SW480 (cell line): ENCODE measurements around the gene UNKL.
A peak's percentile ranks its signal among the peaks of the same experiment; 100 is the strongest.

ENCODE experiments used
- DNase-seq: peaks from one replicate; pipeline ENCODE4 v3.0.0-alpha.2; 2016; ENCODE audit warnings: low spot score

Gene UNKL

DNA sequence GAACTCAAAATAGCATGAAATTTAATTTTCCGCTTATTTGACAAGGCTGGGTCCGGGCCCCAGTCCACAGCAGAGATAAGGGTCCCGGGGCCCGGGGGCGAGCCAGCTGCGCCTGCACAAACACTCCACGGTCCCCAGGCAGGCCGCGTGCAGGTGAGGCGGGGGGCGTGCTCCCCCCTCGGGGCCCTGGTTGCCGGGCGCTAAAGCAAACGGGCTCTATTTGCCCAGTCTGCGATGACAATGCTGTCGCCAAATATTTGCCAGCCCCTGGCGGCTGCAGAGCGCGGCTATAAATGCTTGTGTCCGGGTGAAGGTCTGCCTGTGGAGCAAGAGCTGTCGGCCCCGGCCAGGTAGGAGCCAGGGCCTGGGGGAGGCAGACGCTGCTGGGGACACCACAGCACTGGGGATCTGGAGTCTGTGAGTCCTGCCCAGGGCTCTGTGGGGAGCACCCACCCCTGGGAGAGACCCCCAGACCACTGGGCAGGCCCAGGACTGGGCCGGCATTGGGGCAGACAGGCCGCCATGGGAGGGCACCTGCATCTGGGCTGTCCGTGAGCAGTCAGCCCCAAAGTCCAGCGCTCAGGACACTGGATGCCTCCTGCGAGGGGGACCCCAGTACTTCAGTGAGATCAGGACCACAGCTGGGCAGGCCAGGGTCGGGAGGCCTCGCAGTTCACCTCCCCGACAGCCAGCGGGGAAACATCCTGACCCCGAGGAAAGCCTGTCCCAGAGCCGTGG lies 16.4 kb upstream of the UNKL start, which contains the start of gene PERCC1:
Gene PERCC1 (plus strand): TSS at position 320 of the 738 bp plus-strand sequence. CDS start 1,516 bp downstream, outside the sequence.
- DNase-seq = no peak

DNA sequence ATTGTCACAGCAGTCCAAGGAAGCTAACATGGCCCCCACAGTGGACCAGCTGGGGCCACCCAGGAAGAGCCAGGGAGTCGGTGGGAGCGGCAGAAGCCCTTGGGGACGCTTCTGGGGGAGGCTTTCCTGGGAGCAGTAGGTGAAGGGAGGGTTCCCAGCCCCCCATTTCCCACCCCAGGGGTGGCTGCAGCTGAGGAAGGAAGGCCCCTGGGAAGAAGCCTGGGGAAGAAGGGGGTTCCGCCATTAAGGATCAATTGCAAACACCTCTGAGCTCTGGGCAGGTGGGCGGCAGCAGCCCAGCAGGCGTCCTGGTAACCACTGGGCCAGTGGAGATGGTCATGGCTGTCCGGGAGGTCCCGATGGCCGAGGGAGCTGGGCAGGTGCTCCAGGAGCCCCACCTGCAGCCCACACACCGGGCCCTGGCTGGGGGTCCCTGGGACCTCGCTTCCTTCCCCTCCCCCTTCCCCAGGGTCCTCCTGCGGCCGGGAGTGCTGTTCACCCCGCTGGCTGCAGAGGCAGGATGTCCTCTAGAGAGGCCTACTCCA lies 15.8 kb upstream of the UNKL start:
- DNase-seq = no peak

DNA sequence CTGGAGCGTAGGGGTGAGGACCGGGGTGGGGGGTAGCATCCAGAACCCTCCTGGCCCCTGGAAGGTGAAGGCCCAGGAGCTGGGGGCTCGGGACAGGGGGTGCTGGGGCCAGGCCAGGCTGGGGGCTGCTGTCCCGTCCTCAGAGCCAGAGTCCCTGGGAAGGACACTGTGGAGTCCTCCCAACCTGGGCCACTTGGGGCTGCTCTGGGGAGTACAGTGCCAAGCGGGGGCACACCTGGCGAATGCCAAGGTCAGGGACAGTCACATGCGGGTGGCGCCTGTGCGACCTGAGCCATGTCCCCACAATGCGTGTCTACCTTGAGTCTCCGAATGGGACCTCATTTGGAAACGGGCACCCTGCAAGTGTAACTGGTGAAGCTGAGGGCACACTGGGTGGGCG lies 15.1 kb upstream of the UNKL start:
- no peak for DNase-seq

DNA sequence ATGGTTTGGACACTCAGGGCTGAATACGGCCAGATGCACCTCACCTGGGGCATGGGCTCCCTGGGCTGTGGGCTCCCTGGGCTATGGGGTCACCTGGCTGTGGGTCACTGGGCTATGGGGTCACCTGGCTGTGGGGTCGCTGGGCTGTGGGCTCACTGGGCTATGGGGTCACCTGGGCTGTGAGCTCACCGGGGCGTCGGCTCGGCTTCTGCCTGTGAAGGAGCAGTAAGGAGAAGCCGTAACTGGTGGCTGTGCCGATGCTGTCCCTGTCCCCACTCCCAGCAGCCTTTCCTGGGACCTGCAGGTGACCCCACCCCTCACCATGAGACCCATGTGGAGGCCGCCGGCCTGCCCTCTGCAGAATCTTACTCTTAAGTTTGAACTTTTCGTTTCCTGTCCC lies 14.5 kb upstream of the UNKL start:
- DNase-seq = no peak

DNA sequence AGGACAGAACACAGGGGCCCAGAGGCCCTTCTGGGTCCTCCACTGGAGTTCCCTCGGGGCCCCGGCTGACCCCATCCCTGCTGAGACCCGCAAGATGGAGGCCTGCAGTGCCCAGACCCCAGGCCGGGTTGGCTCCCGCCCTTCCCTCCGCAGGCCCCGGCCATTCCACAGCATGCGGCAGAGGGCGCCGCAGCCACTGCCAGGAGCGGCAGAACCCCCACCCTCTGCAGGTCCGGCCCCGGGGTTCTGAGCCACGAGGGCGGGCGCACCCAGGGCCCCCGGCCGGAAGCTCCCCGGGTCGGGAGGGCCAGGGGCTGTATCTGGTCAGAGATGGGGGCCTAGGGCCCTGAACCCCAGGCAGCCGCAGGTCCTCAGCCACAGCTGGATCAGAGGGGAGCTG lies 14.0 kb upstream of the UNKL start:
- DNase-seq = no peak

DNA sequence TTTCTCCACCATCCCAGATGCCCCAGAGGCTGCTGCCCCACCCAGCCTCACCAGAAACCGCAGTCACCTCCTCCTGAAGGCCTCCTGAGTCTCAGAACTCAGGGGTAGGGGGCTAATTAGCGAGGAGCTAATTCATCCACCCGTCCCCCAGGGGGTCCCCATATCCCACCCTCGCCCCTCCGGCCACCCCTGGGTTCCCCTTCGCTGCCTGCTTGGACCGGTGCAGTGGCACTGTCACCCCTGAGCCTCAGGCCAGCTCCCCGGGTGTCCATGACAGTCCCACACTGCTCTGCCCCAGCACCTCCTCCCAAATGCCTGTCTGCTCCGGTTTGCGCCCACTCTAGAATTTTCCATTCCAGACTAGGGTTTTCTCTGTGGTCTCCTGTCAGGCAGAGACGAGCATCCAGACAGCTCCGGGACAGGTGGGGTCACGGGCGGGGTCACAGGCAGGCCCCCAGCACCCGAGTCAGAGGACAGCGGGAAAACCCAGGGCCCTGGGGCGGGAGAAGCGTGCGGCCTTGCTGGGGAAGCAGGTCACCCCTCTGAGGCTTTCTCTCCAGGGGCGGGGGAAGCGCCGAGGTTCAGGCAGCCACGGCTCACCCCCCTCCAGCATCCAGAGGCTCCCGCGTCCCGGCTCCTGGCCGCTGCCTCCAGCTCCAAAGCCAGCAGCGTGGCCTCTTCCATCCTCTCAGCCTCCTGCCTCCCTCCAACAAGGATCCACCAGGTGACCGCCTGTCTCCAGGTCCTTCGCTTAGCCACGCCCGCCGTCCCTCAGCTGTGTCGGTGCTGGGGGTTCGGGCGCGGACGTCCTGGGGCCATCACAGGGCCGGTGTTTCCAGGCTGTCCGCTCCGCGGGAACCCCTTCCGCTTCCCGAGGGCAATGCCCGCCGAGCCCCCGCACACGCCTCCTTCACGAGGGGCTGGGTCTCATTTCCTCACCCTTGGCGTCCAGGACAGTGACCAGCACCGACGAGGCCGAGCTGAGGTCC lies 13.3 kb upstream of the UNKL start:
- DNase-seq = no peak

DNA sequence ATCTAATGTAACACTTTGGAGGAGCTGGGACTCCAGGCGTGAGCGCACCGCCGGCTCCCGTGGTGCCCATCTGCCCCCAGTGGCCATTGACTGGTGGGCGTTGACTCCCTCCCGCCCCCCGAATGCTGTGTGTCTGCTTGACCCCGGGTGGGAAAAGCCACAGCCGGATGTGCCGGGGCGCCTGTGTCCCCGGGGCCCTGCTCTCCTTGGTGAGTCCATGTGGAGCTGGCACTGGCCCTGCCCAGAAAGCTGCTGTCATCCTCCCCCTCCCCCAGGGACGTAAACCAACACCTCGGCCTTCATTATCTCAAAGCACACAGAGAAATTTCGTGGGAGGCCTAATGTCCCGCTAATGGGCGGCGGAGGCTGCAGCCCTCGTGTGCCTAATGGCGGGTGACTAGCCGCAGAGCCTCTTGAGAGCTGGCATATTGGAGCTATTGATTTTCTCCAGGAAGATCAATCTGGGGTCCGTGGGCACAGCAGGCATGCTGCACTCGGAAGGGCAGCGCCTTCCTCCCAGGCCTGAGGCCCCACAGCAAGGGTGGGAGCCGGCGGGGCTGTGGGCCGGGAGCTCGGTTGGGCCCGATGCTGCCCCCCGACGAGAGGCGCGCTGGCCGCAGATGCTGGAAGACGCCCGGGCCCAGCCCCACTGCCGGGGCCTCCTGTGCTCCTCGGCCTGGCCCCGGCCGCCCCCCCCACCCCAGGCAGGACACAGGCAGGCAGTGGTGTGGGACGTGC lies 12.4 kb upstream of the UNKL start:
- DNase-seq = no peak

DNA sequence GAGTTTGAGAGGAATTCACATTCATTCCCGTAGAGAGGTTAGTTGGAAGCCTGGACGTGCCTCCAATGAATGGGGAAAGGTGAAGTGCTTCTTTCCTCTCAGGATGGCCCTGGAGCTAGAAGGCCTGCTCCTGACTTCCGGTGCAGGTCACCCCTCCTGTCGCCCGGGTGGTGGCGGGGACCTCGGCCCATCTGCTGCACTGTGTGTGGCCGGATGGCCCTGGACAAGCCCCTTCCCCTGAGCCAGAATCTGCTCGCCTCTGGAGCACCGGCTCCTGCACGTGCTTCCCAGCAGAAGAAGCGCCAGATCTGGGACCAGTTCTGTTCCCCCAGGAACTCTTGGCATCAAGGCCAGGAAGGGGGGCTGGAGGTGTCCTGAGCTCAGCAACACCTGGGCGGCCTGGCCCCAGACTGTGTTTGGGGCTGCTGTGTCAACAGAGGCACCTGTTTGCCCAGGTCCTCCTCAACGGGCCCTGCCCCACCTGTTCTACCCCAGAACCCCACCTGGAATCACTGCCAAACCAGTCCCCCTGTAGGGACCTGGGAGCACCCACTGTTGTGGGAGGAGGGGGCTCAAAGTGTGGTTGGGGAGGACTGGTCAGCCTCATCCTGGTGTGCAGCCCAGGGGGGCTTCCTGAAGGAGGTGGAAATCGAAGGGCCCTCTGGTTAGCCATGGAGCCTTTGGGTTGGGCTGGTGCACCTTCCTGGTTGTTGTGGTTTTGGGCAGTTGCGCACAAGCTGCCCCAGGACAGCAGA lies 11.3 kb upstream of the UNKL start:
- no peak for DNase-seq

DNA sequence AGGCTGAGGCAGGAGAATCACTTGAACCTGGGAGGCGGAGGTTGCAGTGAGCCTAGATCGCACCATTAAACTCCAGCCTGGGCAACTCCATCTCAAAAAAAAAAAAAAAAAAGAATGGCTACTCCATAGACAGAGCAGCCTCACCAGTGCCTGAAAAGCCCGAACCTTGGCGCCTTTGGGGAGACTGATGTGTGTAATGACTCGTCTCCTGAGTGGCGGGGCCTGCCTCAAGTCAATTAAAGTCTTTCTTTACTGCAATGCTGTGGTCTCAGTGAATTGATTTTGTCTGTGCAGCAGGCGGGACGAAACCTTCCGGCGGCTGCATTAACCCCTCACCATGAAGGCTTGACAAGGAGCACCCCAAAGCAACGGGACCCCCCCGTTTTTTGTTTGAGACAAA lies 9.5 kb upstream of the UNKL start:
- no peak for DNase-seq

DNA sequence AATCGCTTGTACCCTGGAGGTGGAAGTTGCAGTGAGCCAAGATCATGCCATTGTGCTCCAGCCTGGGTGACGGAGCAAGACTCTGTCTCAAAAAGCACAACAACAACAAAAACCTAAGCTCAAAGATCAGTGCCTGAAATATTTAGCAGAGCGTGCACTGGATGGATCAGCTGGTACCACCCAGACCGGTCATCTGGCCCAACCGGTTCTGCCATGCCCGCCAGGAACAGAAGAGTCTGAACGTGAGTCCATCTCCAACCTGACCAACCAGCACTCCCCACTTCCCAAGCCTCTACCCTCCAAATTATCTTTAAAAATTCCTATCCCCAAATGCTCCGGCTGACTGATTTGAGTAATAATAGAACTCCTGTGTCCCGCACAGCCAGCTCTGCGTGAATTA lies 7.6 kb upstream of the UNKL start:
- no peak for DNase-seq

DNA sequence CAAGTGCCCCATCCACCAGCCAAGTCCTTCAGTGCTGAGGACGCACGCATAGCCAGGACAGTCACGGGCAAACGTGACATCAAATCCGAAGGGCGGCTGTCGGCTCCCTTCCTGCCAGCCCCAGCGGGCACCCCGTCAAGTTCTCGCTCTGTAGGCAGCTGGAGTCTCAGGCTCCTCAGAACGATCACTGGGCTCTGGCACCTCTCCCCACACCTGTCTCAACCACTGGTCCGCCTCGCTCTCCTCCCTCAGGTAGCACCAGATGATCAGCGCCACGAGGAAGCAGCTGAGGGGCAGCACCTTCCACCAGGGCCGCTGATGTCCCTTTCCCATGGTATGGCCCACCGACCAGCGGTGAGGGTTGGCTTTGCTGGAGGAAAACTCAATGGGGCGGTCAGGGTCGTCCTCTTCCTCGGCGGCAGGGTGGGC lies 5.6 kb upstream of the UNKL start:
- DNase-seq = no peak

DNA sequence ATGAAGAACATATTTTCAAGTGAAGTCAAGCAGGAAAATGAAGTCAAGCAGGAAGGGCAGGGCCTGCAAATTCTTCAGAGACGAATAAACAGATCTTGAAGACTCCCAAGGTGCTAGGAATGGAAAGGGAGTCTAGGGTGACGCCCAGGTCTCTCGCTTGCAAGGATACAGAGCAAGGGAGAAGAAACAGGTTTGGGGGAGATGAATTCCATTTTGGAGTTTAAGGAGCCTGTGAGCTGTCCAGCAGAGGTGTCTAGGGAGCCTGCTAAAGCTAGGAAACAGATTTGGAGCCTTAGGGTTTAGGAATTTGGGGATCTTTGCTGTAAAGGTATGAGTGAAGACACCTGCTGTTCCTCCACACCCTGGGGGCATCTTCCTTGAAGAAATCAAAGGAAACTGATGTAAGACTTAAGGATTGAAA lies 2.0 kb upstream of the UNKL start:
- no peak for DNase-seq

DNA sequence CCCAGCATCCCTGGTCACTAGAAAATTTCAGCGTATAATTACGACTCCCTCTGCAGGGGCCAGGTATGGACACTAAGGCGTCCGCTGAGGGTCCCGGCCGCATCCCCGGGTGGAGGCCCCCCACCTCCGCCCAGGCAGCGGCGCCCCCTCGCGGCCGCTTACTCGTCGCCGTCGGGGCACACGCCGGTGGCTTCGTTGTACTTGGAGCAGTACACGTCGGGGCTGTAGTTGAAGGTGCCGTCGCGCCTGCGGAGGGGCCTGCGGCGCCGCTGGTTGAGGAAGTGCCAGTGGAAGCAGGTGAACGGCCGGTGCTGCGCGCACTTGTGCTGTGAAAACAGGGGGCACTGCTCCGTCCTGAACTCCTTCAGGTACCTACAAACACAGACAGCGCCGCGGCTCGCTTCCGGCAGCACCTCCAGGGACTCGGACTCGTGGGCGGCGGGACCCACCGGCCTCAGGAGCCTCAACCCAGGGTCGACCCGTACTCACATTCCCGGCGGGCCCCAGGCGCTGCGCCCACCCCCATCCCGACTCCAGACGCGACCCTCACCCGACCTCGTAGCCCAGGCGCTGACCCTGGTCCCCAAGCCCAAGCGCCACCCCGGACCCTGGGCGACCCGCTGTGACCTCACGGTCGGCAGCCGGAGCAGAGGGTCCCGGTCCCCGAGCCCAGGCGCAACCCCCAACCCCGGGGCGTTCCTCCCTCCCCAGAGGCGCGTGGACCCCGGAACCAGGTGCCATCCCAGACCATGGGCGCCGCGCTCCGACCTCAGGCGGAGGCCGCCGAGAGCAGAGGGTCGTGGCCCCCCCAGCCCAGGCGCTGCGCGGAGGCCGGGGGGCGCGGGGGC lies 596 bp downstream of the UNKL start:
- peak; percentile 67 for DNase-seq

DNA sequence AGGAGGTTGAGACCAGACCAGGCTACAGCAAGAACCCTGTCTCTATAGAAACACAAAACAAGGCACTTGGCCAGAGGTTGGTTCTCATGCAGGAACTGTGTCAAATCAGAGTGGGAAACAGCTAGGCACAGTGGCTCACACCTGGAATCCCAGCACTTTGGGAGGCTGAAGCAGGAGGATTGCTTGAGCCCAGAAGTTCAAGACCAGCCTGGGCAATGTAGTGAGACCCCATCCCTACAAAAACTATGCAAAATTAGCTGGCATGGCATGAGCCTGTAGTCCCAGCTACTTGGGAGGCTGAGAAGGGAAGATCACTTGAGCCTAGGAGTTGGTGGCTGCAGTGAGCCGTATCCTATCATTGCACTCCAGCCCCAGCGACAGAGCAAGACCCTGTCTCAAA lies 1.7 kb downstream of the UNKL start:
- no peak for DNase-seq

DNA sequence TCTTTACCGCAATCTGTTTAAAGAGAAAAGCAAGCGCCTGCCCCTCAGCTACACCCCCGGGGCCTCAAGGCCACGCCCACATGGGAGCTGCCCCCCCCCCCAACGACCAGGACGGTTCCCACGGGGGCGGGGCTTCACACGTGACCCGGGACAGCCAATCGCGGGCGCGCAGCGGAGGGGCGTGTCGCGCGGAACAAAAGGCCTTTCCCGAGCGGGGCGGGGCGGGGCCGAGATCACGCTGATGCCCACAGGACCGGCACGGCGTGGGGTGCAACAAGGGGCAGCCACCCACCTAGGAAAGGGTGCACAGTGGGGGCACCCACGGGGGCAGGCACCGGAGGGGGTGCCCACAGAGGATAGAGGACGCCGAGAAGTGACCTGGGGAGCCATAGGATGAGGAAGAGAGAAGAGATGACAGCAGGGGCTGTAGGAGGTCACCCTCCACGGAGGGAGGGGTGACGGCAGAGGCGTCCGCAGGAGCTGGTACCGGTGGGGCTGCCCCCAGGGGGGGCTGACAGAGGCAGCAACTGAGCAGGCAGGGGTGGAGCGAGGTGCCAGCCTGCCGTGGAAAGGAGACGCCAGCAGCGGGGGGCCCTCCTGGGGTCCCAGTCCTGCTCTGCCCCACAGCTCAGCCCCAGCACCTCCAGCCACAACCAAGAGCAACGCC lies 6.2 kb downstream of the UNKL start:
- DNase-seq = peak; percentile 73

DNA sequence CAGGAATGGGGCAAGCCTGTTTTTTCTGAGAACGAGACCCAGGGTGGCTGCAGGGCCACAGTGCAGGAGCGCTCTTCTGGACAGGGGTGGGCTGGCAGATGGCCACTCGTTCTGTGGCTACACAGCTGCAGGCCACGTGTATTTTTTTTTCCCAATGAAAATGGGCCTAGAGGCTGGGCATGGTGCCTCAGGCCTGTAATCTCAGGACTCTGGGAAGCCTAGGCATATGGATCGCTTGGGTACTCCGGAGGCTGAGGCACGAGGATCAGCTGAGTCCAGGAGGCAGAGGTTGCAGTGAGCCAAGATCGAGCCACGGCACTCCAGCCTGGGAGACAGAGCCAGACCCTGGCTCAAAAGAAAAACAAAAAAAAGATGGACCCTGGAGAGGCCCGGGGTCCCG lies 6.8 kb downstream of the UNKL start:
- no peak for DNase-seq

DNA sequence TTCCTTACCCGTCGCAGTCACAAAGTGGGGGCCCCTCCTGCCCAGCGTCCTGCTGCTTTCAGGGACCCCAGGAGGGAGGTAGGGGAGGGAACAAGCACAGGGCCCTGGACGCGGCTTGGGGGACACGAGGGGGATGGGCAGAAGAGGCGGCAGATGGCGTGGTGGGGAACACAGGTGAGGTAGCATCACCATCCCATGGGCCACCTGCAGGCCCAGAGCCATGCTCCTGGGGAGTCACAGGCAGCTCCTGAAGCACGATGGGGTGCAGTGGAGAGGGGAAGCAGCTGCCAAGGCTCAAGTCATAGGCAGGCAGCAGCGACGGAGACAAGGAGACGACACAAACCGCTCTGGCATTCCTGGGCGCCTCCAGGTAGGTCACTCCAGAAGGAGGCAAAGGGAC lies 10.8 kb downstream of the UNKL start:
- no peak for DNase-seq

DNA sequence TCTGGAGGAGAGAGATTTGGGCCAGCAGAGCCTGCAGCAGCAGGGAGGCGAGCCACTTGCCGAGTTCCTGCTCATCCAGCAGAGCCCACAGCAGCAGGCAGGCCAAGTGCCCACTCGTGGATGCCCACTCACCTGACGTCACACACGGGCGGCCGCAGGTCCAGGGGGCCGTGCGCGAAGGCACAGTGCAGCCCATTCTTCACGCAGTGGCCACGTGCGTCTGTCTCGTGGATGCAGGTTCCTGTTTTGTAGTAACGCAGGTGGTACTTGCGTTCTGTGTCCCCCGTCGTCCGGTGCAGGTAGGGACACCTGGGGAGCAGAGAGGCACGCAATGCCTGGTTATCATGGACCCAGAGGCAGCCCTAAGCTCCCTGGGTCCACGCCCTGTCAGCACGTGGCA lies 11.5 kb downstream of the UNKL start:
- no peak for DNase-seq

DNA sequence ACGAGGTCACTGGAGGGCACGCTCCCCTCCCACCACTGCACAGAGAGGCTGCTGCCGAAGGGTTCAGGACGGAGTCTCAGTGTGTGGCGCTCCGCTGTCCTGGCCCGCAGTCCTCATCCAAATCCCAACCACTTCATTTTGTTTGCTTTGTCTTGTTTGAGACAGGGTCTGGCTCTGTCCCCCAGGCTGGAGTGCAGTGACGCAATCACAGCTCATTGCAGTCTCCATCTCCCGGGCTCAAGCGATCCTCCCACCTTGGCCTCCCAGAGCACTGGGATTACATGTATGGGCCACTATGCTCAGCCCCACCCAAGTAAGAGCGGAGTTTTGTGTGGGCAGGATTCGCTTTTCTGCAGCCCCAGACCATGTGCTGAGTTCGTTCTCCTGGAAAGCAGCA lies 12.7 kb downstream of the UNKL start:
- DNase-seq = no peak
